HG02763 (cell line): ENCODE measurements around the gene MIXL1.

Experiments
- ATAC-seq: cut with Tn5 transposase; IDR thresholded peaks from one replicate; pipeline ENCODE4 v1.9.1; 2021; ENCODE audit warnings: mild to moderate bottlenecking, moderate library complexity; ENCODE audit not compliant: unreplicated experiment

MIXL1 gene

DNA sequence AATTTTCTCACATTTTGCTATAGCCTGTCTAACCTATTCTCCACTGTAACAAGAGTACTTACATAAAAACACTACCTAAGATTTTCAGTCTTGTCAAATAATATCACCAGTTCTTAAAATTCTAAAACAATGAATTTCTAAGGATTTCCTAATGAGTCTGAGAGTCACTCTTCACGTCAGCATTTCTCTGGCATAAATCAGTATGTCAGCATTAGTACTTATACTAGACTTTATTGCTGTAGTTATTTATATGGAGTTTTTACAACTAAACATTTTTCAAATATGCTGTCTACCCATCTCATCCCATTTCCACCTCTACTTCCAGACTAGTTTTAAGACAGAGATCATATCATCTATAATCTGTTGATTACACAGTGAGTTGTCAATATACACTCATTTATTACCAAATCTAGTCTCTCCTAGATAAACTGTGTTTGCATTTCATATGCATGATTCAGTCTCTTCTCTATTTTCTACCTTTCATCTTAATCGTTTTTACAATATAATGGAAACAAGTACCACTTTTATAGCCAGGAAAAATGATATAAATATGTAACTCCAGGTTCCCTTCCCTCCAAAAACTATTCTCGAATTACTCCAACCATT is 52.7 kb downstream of the MIXL1 start:
- ATAC-seq: no peak
